ENCODE measurements around the gene ZNF385D. TPM values are rescaled to one million over a fixed set of nuclear protein-coding genes. Genes with fewer than 3 reads are reported as not detected.

ZNF385D gene
- total RNA-seq, 1 experiment from 2014 or later, result 9.6 TPM

GRCh38 chr3:21618695-21619094, 132.3 kb downstream of the ZNF385D start (continued):
- no peak for TF ChIP-seq ETV6 (CRISPR knock-in tag; IDR thresholded peaks at IDR 0.05)
- TF ChIP-seq TCF7 (CRISPR knock-in tag; IDR thresholded peaks at IDR 0.05; ENCODE audit: low read depth), result no peak
- TF ChIP-seq JAZF1 (CRISPR knock-in tag; IDR thresholded peaks at IDR 0.05), result no peak

GRCh38 chr3:21613372-21614070, 137.5 kb downstream of the ZNF385D start:
- no peaks in the 10 kb centered on the region for H3K36me3 Mint-ChIP-seq
- no peaks in the 10 kb centered on the region for H3K27me3 Mint-ChIP-seq (ENCODE audit: low read depth)
- H3K27ac Mint-ChIP-seq, result no peak overlapping the region
- POLR2A ChIA-PET, result no interaction called here
- peaks cover 7% of the 10 kb centered on the region for H3K9me3 Mint-ChIP-seq
- H3K4me1 Mint-ChIP-seq, result peaks cover 21% of the 10 kb centered on the region
- TF ChIP-seq RORB (CRISPR knock-in tag; IDR thresholded peaks at IDR 0.05) (no peak), NFYB (CRISPR knock-in tag; conservative IDR thresholded peaks at IDR 0.05; ENCODE audit: low read depth) (no peak), IRF2 (CRISPR knock-in tag; IDR thresholded peaks at IDR 0.05; ENCODE audit: borderline replicate concordance, low read depth) (no peak), FOXJ3 (CRISPR knock-in tag; IDR thresholded peaks at IDR 0.05; ENCODE audit: borderline replicate concordance) (no peak), MXD4 (CRISPR knock-in tag; IDR thresholded peaks at IDR 0.05; ENCODE audit: borderline replicate concordance) (no peak), STAT6 (CRISPR knock-in tag; conservative IDR thresholded peaks at IDR 0.05; ENCODE audit: low read depth) (no peak), ZNF138 (CRISPR knock-in tag; conservative IDR thresholded peaks at IDR 0.05) (no peak), CTCF (IDR thresholded peaks at IDR 0.05) (no peak), NFATC4 (CRISPR knock-in tag; IDR thresholded peaks at IDR 0.05) (no peak), ZNF416 (CRISPR knock-in tag; IDR thresholded peaks at IDR 0.05) (no peak), NFE2L1 (CRISPR knock-in tag; IDR thresholded peaks at IDR 0.05) (no peak)
- CTCF ChIA-PET, result no interaction called here
- ATAC-seq (no peak), DNase-seq (ENCODE audit: low spot score) (no peak)
- H3K4me3 Mint-ChIP-seq, result no peak overlapping the region

- peaks cover 7% of the 10 kb centered on the region; the same call in 1 of the 2 replicates for H3K36me3 Mint-ChIP-seq
Observed at GRCh38 chr3:21601178-21601577, 149.8 kb downstream of the ZNF385D start.

GRCh38 chr3:21599890-21600289, 151.1 kb downstream of the ZNF385D start:
- DNase-seq (ENCODE audit: low spot score), result no peak
- Mint-ChIP-seq H3K27ac (peak overlapping the region; percentile 85), H3K9me3 (peaks cover 8% of the 10 kb centered on the region), H3K27me3 (ENCODE audit: low read depth) (no peaks in the 10 kb centered on the region), H3K4me1 (peaks cover 32% of the 10 kb centered on the region), H3K36me3 (peaks cover 7% of the 10 kb centered on the region; the same call in 1 of the 2 replicates), H3K4me3 (no peak overlapping the region)
- peak; percentile 68 for ATAC-seq
- POLR2A ChIA-PET, result no interaction called here
- CTCF ChIA-PET, result no interaction called here
- TF ChIP-seq ESRRA (CRISPR knock-in tag; IDR thresholded peaks at IDR 0.05; ENCODE audit: borderline replicate concordance) (peak; percentile 71; the same call in 1 of the 2 replicates), RORB (CRISPR knock-in tag; IDR thresholded peaks at IDR 0.05) (no peak)

More at GRCh38 chr3:21601178-21601577, 149.8 kb downstream of the ZNF385D start:
- Mint-ChIP-seq H3K4me1 (peaks cover 32% of the 10 kb centered on the region), H3K9me3 (peaks cover 8% of the 10 kb centered on the region), H3K27ac (peak overlapping the region; percentile 29; the same call in 1 of the 2 replicates), H3K27me3 (ENCODE audit: low read depth) (no peaks in the 10 kb centered on the region), H3K4me3 (no peak overlapping the region)
- ATAC-seq, result no peak
- TF ChIP-seq FOXP1 (CRISPR knock-in tag; IDR thresholded peaks at IDR 0.05; ENCODE audit: borderline replicate concordance) (no peak), USF2 (CRISPR knock-in tag; IDR thresholded peaks at IDR 0.05) (no peak)
- CTCF ChIA-PET, result no interaction called here
- POLR2A ChIA-PET, result no interaction called here
- no peak for DNase-seq (ENCODE audit: low spot score)
